ENCODE results near the gene OR4K5.
"Not testable (repeated sequence)": the region's sequence is repeated elsewhere in the genome, so short reads cannot be mapped to it uniquely, and the experiment has no call there.

Gene OR4K5

GRCh38 chr14:19920021-19920657, at the start of gene OR4K5:
TSS of gene OR4K5 (plus strand) at chr14:19920607. CDS start at chr14:19920607, 0 bp downstream.
- DNase-seq (ENCODE audit: low read depth in 2 of 2) = no peak

GRCh38 chr14:19873178-19873577, 47.2 kb upstream of the OR4K5 start:
- no peak for DNase-seq (ENCODE audit: low read depth in 2 of 2)

- DNase-seq (ENCODE audit: low read depth in 2 of 2) = no peak
These were observed 45.6 kb upstream of the OR4K5 start, which contains the start of gene OR4K2 for GRCh38 chr14:19874842-19875241. TSS of gene OR4K2 (plus strand) at chr14:19875142. CDS start at chr14:19876268, 1,126 bp downstream.

GRCh38 chr14:19878029-19878642, 42.3 kb upstream of the OR4K5 start:
- DNase-seq (ENCODE audit: low read depth in 2 of 2) = no peak

- DNase-seq (ENCODE audit: low read depth in 2 of 2) = no peak
These were observed 25.1 kb upstream of the OR4K5 start for GRCh38 chr14:19895282-19895681.

GRCh38 chr14:19900999-19901398, 19.4 kb upstream of the OR4K5 start:
- DNase-seq (ENCODE audit: low read depth in 2 of 2) = no peak

GRCh38 chr14:19902409-19902808, 18.0 kb upstream of the OR4K5 start:
- no peak for DNase-seq (ENCODE audit: low read depth in 2 of 2)

- DNase-seq (ENCODE audit: low read depth in 2 of 2) = no peak
These were observed 13.7 kb upstream of the OR4K5 start for GRCh38 chr14:19906665-19907064.

GRCh38 chr14:19911114-19911513, 9.3 kb upstream of the OR4K5 start:
- DNase-seq (ENCODE audit: low read depth in 2 of 2) = no peak

GRCh38 chr14:19917243-19917642, 3.2 kb upstream of the OR4K5 start:
- DNase-seq (ENCODE audit: low read depth in 2 of 2) = no peak

- DNase-seq (ENCODE audit: low read depth in 2 of 2) = no peak
These were observed 2.4 kb upstream of the OR4K5 start for GRCh38 chr14:19917955-19918518.

GRCh38 chr14:19918553-19919264, 1.7 kb upstream of the OR4K5 start:
- no peak for DNase-seq (ENCODE audit: low read depth in 2 of 2)

GRCh38 chr14:19930617-19931016, 10.2 kb downstream of the OR4K5 start, which contains the start of gene OR4K1:
TSS of gene OR4K1 (plus strand) at chr14:19930917. CDS start at chr14:19935667, 4,750 bp downstream.
- no peak for DNase-seq (ENCODE audit: low read depth in 2 of 2)

- DNase-seq (ENCODE audit: low read depth in 2 of 2) = no peak
These were observed 21.3 kb downstream of the OR4K5 start for GRCh38 chr14:19941668-19942067.

- no peak for DNase-seq (ENCODE audit: low read depth in 2 of 2)
These were observed 27.1 kb downstream of the OR4K5 start for GRCh38 chr14:19947413-19948090.

GRCh38 chr14:19949218-19949617, 28.8 kb downstream of the OR4K5 start:
- DNase-seq (ENCODE audit: low read depth in 2 of 2) = no peak

- not testable (repeated sequence) for DNase-seq (ENCODE audit: low read depth in 2 of 2)
These were observed 49.3 kb downstream of the OR4K5 start for GRCh38 chr14:19969735-19970134.
